MM.1S (cell line): Measurements from ENCODE around the gene TGM3.

Experiments used
- EZH2 ChIP-seq: fragments of 300-600 bp; sonication (generic); optimal IDR thresholded peaks from 2 replicates; pipeline ENCODE3; 2017; ENCODE audit warnings: low read depth, mild to moderate bottlenecking, antibody characterized with exemption, low read length, mixed read lengths
- EZH2phosphoT487 ChIP-seq: fragments of 300-600 bp; sonication (generic); IDR thresholded peaks from 2 replicates; pipeline ENCODE4 v1.6.1; 2018; ENCODE audit warnings: antibody characterized with exemption, low read length
- TF ChIP-seq, protein P1 (sequence below): fragments of 300-600 bp; sonication (generic); IDR thresholded peaks from 2 replicates; pipeline ENCODE4 v1.5.1; 2016; ENCODE audit warnings: antibody characterized with exemption, low read length, mixed read lengths

DNA sequence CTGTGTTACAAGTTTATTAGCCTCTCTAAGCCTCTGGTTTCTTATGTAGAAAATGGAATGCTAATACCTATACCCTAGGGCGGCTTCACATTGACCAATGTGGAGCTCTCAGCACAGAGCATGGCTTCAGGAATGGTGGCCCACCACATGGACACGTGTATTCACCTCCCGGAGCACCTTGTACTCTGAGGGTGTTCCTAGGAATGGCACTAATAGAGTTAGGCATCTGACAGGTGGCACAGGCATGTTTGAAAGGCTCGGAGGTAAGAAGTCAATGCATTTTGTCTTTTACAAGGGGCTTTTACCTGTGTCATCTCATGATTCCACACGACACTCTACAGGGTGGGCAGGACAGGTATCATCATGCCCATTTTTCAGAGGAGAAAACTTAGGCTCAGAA lies 5.3 kb upstream of the TGM3 start:
- no peak for TF ChIP-seq EZH2phosphoT487
- TF ChIP-seq, protein P1, sequence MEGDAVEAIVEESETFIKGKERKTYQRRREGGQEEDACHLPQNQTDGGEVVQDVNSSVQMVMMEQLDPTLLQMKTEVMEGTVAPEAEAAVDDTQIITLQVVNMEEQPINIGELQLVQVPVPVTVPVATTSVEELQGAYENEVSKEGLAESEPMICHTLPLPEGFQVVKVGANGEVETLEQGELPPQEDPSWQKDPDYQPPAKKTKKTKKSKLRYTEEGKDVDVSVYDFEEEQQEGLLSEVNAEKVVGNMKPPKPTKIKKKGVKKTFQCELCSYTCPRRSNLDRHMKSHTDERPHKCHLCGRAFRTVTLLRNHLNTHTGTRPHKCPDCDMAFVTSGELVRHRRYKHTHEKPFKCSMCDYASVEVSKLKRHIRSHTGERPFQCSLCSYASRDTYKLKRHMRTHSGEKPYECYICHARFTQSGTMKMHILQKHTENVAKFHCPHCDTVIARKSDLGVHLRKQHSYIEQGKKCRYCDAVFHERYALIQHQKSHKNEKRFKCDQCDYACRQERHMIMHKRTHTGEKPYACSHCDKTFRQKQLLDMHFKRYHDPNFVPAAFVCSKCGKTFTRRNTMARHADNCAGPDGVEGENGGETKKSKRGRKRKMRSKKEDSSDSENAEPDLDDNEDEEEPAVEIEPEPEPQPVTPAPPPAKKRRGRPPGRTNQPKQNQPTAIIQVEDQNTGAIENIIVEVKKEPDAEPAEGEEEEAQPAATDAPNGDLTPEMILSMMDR = no peak
- TF ChIP-seq EZH2 = no peak
